BE2C (cell line): ENCODE results near the gene HOXB2.
"Not testable (repeated sequence)": the region's sequence is repeated elsewhere in the genome, so short reads cannot be mapped to it uniquely, and the experiment has no call there.

ENCODE experiments used
- DNase-seq: peaks from one replicate; pipeline ENCODE4 v3.0.0-alpha.2; 2020
- H3K27me3 ChIP-seq: fragments of 250-450 bp; sonication (Bioruptor Pico); 2 replicates; pipeline ENCODE4 v1.5.1; 2020; ENCODE audit warnings: mild to moderate bottlenecking
- H3K36me3 ChIP-seq: fragments of 250-450 bp; sonication (Bioruptor Pico); 2 replicates; pipeline ENCODE4 v1.5.1; 2020; ENCODE audit warnings: mild to moderate bottlenecking
- H3K4me1 ChIP-seq: fragments of 250-450 bp; sonication (Bioruptor Pico); 2 replicates; pipeline ENCODE4 v1.5.1; 2020
- H3K4me3 ChIP-seq: 2 replicates; pipeline ENCODE4 v1.5.1; 2011; ENCODE audit warnings: low read depth, low read length
- H3K9me3 ChIP-seq: fragments of 250-450 bp; sonication (Bioruptor Pico); 2 replicates; pipeline ENCODE4 v1.5.1; 2020
- CTCF ChIP-seq: IDR thresholded peaks from 2 replicates; pipeline ENCODE4 v1.5.1; 2012; ENCODE audit warnings: mild to moderate bottlenecking, low read depth, low read length

HOXB2 gene

GRCh38 chr17:48541577-48542113, 3.3 kb downstream of the HOXB2 start:
- Histone ChIP-seq H3K36me3 (no peaks in the 10 kb centered on the region), H3K4me1 (no peaks in the 10 kb centered on the region), H3K4me3 (no peak overlapping the region), H3K9me3 (no peaks in the 10 kb centered on the region), H3K27me3 (peaks cover 91% of the 10 kb centered on the region)
- DNase-seq: no peak
- no peak for TF ChIP-seq CTCF

GRCh38 chr17:48541036-48541576, 3.8 kb downstream of the HOXB2 start:
- no peaks in the 10 kb centered on the region for H3K36me3 ChIP-seq
- no peak overlapping the region for H3K4me3 ChIP-seq
- no peaks in the 10 kb centered on the region for H3K4me1 ChIP-seq
- H3K27me3 ChIP-seq: peaks cover 91% of the 10 kb centered on the region
- DNase-seq: no peak
- no peak for TF ChIP-seq CTCF
- no peaks in the 10 kb centered on the region for H3K9me3 ChIP-seq

GRCh38 chr17:48540213-48540612, 4.7 kb downstream of the HOXB2 start:
- DNase-seq: no peak
- no peak overlapping the region for H3K4me3 ChIP-seq
- no peak for TF ChIP-seq CTCF
- no peaks in the 10 kb centered on the region for H3K9me3 ChIP-seq
- no peaks in the 10 kb centered on the region for H3K4me1 ChIP-seq
- H3K36me3 ChIP-seq: no peaks in the 10 kb centered on the region
- peaks cover 91% of the 10 kb centered on the region for H3K27me3 ChIP-seq

GRCh38 chr17:48539177-48539576, 5.7 kb downstream of the HOXB2 start:
- Histone ChIP-seq H3K4me1 (no peaks in the 10 kb centered on the region), H3K36me3 (no peaks in the 10 kb centered on the region), H3K4me3 (no peak overlapping the region), H3K9me3 (no peaks in the 10 kb centered on the region), H3K27me3 (peaks cover 88% of the 10 kb centered on the region)
- no peak for TF ChIP-seq CTCF
- DNase-seq: no peak

- DNase-seq: no peak
- Histone ChIP-seq H3K4me3 (no peak overlapping the region), H3K9me3 (no peaks in the 10 kb centered on the region), H3K27me3 (peaks cover 84% of the 10 kb centered on the region), H3K4me1 (no peaks in the 10 kb centered on the region), H3K36me3 (no peaks in the 10 kb centered on the region)
- TF ChIP-seq CTCF: no peak
Observed at GRCh38 chr17:48537316-48537715, 7.6 kb downstream of the HOXB2 start.

- not testable (repeated sequence) for DNase-seq, H3K36me3 ChIP-seq, H3K4me3 ChIP-seq, H3K9me3 ChIP-seq, H3K4me1 ChIP-seq
- H3K27me3 ChIP-seq: peaks cover 84% of the 10 kb centered on the region
Observed at GRCh38 chr17:48535793-48536559, 8.9 kb downstream of the HOXB2 start.
